ENCODE results near the gene HCFC2.

DNA sequence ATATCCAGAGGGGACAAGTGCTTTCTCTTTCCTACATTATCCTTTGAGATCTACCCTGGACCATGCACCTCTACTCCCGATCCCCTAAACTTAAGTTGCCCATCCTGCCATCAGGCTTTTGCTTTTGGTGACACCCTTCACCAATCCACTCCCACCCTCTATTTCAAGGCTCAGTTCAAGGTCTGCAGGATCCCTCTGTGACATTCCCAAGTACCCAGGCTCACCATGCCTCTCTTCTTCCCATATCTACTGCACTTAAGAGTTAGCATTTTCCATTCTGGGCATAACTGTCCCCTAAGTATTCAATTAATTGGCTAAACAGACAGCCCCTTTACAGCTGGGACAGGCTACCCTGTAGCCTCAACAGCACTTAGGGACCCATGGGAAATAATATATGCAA lies 70.6 kb downstream of the HCFC2 start:
- TF ChIP-seq ZNF311 (tag by site-specific recombination; IDR thresholded peaks at IDR 0.05; ENCODE audit: borderline replicate concordance) (no peak), ZNF24 (tag by site-specific recombination; IDR thresholded peaks at IDR 0.05) (no peak), ZFHX2 (tag by site-specific recombination; conservative IDR thresholded peaks at IDR 0.05) (no peak), ZNF791 (tag by site-specific recombination; IDR thresholded peaks at IDR 0.05) (no peak), SP2 (tag by site-specific recombination; IDR thresholded peaks at IDR 0.05) (no peak), ZNF433 (tag by site-specific recombination; IDR thresholded peaks at IDR 0.05; ENCODE audit: low read depth) (no peak), KLF10 (tag by site-specific recombination; IDR thresholded peaks at IDR 0.05) (no peak)
- TF ChIP-seq, protein P1, sequence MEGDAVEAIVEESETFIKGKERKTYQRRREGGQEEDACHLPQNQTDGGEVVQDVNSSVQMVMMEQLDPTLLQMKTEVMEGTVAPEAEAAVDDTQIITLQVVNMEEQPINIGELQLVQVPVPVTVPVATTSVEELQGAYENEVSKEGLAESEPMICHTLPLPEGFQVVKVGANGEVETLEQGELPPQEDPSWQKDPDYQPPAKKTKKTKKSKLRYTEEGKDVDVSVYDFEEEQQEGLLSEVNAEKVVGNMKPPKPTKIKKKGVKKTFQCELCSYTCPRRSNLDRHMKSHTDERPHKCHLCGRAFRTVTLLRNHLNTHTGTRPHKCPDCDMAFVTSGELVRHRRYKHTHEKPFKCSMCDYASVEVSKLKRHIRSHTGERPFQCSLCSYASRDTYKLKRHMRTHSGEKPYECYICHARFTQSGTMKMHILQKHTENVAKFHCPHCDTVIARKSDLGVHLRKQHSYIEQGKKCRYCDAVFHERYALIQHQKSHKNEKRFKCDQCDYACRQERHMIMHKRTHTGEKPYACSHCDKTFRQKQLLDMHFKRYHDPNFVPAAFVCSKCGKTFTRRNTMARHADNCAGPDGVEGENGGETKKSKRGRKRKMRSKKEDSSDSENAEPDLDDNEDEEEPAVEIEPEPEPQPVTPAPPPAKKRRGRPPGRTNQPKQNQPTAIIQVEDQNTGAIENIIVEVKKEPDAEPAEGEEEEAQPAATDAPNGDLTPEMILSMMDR (tag by site-specific recombination; IDR thresholded peaks at IDR 0.05): no peak
- TF ChIP-seq, protein P2, sequence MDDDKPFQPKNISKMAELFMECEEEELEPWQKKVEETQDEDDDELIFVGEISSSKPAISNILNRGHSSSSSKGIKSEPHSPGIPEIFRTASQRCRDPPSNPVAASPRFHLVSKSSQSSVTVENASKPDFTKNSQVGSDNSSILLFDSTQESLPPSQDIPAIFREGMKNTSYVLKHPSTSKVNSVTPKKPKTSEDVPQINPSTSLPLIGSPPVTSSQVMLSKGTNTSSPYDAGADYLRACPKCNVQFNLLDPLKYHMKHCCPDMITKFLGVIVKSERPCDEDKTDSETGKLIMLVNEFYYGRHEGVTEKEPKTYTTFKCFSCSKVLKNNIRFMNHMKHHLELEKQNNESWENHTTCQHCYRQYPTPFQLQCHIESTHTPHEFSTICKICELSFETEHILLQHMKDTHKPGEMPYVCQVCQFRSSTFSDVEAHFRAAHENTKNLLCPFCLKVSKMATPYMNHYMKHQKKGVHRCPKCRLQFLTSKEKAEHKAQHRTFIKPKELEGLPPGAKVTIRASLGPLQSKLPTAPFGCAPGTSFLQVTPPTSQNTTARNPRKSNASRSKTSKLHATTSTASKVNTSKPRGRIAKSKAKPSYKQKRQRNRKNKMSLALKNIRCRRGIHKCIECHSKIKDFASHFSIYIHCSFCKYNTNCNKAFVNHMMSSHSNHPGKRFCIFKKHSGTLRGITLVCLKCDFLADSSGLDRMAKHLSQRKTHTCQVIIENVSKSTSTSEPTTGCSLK (tag by site-specific recombination; IDR thresholded peaks at IDR 0.05): no peak
- TF ChIP-seq, protein P3, sequence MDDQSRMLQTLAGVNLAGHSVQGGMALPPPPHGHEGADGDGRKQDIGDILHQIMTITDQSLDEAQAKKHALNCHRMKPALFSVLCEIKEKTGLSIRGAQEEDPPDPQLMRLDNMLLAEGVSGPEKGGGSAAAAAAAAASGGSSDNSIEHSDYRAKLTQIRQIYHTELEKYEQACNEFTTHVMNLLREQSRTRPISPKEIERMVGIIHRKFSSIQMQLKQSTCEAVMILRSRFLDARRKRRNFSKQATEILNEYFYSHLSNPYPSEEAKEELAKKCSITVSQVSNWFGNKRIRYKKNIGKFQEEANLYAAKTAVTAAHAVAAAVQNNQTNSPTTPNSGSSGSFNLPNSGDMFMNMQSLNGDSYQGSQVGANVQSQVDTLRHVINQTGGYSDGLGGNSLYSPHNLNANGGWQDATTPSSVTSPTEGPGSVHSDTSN (CRISPR knock-in tag; IDR thresholded peaks at IDR 0.05): no peak
